ENCODE measurements around the gene PTPN3.

Gene PTPN3

GRCh38 chr9:109411069-109411761 lies 86.9 kb downstream of the PTPN3 start:
- DNase-seq (ENCODE audit: low read depth) = peak; percentile 70
- TF ChIP-seq, protein P1, sequence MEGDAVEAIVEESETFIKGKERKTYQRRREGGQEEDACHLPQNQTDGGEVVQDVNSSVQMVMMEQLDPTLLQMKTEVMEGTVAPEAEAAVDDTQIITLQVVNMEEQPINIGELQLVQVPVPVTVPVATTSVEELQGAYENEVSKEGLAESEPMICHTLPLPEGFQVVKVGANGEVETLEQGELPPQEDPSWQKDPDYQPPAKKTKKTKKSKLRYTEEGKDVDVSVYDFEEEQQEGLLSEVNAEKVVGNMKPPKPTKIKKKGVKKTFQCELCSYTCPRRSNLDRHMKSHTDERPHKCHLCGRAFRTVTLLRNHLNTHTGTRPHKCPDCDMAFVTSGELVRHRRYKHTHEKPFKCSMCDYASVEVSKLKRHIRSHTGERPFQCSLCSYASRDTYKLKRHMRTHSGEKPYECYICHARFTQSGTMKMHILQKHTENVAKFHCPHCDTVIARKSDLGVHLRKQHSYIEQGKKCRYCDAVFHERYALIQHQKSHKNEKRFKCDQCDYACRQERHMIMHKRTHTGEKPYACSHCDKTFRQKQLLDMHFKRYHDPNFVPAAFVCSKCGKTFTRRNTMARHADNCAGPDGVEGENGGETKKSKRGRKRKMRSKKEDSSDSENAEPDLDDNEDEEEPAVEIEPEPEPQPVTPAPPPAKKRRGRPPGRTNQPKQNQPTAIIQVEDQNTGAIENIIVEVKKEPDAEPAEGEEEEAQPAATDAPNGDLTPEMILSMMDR (IDR thresholded peaks at IDR 0.05; ENCODE audit: low read depth, low read length, missing control alignments) = no peak
- no peak overlapping the region; the same call in 1 of the 2 replicates for H3K4me3 ChIP-seq (ENCODE audit: low read depth, low read length)

DNA sequence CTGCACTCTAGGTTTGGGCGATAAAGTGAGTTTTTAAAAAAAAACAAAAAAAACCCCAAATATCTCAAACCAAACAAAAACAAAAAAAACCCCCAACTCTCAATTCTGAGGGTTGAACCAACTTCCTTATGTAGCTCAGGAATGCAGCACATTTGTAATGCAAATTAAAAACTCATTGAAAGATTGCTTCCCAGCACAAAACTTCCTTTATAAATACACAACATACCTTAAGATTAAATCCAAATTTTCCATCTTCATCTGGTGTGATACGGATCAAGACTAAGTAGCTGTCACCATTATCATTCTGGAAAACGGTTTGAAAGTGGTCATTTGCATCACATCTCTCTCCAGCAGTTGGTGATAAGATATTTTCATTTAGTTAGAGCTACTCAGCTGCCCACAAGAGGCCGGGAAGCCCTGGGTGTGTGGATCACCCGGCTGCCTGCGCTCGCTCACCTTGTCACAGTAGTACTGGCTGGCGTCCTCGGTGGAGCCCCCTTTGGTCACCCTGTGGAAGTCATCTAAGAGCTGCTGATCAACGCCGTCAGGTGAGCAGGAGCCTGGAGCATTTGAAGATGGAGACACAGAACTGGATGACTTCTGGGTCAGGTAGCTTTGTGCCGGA lies 88.2 kb downstream of the PTPN3 start:
- no peak for DNase-seq (ENCODE audit: low read depth)
- no peak overlapping the region for H3K4me3 ChIP-seq (ENCODE audit: low read depth, low read length)
- TF ChIP-seq, protein P1 (IDR thresholded peaks at IDR 0.05; ENCODE audit: low read depth, low read length, missing control alignments) = peak; percentile 51

DNA sequence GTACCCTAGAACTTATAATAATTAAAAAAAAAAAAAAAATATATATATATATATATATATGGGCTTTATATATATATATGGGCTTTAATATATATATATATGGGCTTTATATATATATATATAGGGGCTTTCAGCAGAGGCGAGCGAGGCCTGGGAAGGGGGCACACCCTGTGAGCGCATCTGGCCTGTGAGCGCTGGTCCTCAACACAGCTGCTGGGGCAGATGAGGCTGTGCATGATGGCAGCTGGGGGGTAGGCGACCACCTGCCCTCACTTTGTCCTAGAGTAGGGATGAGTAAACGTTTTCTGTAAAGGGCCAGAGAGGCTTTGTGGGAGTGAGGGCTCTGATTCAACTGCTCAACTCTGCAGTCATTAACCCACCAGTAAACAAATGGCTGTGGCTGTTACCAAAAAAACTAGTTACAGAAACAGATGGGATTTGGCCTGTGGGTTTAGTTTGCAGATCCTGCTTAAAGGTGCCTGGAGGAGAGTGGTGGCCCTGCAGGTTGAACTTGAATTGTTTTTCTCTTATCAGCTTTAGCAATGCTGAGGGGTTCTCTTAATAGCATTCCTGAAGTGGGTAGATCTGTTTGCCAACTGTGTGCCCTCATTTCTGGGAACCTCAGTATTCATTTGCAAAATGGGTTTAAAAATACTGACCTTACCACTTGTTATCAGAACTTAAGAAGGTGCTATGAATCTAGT lies 89.2 kb downstream of the PTPN3 start:
- H3K4me3 ChIP-seq (ENCODE audit: low read depth, low read length) = no peak overlapping the region
- no peak for DNase-seq (ENCODE audit: low read depth)
- TF ChIP-seq, protein P1 (IDR thresholded peaks at IDR 0.05; ENCODE audit: low read depth, low read length, missing control alignments) = no peak

GRCh38 chr9:109403766-109404320 lies 94.3 kb downstream of the PTPN3 start:
- no peak overlapping the region for H3K4me3 ChIP-seq (ENCODE audit: low read depth, low read length)
- TF ChIP-seq, protein P1 (IDR thresholded peaks at IDR 0.05; ENCODE audit: low read depth, low read length, missing control alignments) = no peak
- no peak for DNase-seq (ENCODE audit: low read depth)

GRCh38 chr9:109403116-109403515 lies 95.0 kb downstream of the PTPN3 start:
- H3K4me3 ChIP-seq (ENCODE audit: low read depth, low read length) = no peak overlapping the region
- no peak for DNase-seq (ENCODE audit: low read depth)
- TF ChIP-seq, protein P1 (IDR thresholded peaks at IDR 0.05; ENCODE audit: low read depth, low read length, missing control alignments) = no peak

DNA sequence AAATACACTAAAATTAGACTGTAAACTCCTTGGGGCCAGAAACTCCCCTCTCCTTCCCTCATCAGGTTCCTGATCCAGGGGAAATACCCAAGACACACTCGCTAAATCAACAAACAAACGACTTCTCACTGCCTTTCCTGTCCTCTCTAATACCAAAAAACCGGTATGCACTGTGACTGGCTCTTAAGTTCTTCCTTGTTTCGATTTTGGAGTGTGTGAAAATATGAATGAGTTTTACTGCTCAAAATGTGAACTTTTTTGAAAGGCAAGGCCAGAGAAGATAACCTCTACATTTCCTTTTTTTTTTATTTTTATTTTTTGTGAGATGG lies 96.2 kb downstream of the PTPN3 start:
- no peak for DNase-seq (ENCODE audit: low read depth)
- TF ChIP-seq, protein P1 (IDR thresholded peaks at IDR 0.05; ENCODE audit: low read depth, low read length, missing control alignments) = no peak

More for the DNA sequence above, 96.2 kb downstream of the PTPN3 start:
- H3K4me3 ChIP-seq (ENCODE audit: low read depth, low read length) = no peak overlapping the region

All from GM12864 (cell line).